HG02943 (cell line): ENCODE data around the gene AFTPH.

Source experiments
- ATAC-seq: cut with Tn5 transposase; IDR thresholded peaks from one replicate; pipeline ENCODE4 v1.9.1; 2021; ENCODE audit warnings: mild to moderate bottlenecking, low read depth, moderate library complexity; ENCODE audit not compliant: unreplicated experiment

Gene AFTPH

GRCh38 chr2:64626963-64627760, 103.0 kb downstream of the AFTPH start:
- no peak for ATAC-seq

GRCh38 chr2:64627860-64628841, 104.0 kb downstream of the AFTPH start:
- no peak for ATAC-seq

DNA sequence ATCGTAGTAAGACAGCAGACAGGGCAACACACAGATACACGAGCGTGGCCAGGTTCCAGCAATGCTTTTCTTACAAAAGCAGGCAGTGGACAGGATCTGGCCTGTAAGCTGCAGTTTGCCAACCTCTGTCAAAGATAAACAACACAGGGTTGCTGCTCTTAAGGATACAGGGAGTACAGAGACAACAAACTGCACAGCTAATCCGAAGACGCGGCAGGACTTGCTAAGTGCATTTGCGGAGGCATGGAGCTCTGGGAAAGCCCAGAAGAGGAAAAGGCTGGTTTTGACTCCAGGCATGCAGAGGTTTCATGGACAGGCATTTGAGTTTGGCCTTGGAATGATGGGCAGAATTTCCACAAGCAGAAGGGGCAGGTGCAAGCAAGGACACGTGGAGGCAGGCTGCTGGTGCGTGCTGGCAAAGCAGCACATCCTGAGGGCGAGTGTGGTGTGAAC, 105.2 kb downstream of the AFTPH start:
- no peak for ATAC-seq

GRCh38 chr2:64629875-64630274, 105.7 kb downstream of the AFTPH start:
- ATAC-seq: no peak

GRCh38 chr2:64630752-64631151, 106.6 kb downstream of the AFTPH start:
- no peak for ATAC-seq

- no peak for ATAC-seq
Measured at GRCh38 chr2:64631771-64632170, 107.6 kb downstream of the AFTPH start.

DNA sequence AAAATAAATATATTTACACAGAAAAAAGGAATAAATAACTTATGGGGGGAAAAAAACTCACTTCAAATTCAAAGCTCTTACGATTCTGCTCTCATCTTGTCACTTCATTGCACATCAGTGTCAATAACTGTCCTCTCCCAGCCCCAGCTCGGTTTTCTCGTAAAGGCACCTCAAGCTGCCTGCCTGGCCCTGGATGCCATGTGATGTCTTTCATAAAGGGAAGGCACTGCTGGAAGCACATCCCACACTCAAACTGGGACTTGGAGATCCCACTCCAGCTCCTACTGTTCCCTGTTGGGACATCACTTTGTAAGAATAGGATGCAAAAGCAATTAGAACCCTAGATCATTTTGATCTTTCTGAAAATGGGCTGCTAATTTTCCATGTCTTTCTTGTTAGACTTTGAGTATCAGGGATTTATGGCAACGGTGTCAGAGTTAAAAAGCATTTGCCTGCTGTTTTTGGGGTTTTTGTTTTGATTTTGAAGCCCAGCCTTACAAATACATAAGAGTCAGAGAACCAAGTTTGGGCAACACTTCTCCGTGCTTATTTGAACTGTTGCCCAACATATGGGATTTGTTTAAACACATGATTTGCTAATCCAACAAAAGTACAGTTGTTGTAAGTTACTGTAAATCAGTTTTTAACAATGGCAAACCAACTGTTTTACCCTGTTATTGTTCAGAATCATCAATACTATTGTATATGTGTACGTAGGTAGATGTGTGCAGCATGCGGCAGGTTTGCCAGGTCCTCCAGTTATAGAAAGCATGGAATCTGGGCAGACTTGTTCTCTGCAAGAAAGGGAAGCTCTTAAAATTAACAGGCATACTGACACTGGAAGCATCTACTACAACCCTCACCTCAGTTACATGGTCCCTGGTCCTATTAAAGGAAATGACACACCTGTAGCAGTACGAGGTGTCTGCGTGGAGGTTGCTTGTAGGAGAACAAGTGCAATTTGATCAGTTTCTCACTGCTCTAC, 109.0 kb downstream of the AFTPH start:
- no peak for ATAC-seq

GRCh38 chr2:64634345-64635267, 110.5 kb downstream of the AFTPH start:
- no peak for ATAC-seq

DNA sequence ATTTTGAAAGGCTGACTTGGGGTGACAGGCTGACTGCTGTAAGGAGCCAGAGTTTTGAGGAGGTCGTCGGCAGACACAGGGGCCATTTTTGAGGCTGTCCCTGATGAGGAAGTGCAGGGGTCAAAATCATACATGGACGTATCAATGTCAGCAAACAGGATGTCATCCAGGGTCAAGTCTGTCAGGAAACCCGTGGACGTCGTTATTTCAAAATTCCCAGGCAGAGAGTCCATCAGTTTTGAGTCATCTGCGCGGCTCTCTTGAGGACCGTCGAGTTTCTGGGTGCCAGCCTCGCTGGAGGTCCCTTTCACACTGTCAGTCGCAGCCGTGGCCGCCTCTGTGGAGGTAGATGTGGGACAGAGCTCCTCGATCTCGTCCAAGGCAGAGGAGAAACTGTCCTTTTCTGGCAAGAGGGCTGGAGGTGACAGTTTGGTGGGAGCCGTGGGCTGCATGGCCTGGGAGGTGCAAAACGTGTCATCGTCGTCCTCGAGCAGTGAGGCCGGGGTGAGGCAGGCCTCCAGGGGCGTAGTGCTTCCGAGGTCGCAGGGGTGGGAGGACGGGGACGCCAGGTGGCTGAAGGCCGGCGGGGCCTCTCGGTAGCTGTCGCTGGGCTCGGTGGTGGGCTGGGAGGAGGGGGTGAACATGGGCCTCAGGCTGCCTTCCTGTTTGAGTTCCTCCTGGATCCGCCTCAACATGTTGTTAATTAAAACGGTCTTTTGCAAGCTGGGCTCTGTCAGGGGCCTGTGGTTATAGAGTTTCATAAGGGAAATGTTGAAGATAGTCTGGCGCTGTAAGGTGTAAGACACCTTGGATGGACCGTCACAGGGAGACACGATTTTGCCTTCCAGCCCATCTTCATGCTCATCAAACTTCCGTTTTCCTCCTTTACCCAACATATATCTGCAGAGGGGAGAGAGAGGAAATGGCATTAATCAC, 112.1 kb downstream of the AFTPH start:
- ATAC-seq: peak; percentile 67

- ATAC-seq: peak; percentile 46
Measured at GRCh38 chr2:64637000-64637635, 113.0 kb downstream of the AFTPH start.

GRCh38 chr2:64637931-64638330, 113.8 kb downstream of the AFTPH start:
- no peak for ATAC-seq

- ATAC-seq: no peak
Measured at GRCh38 chr2:64638502-64639120, 114.5 kb downstream of the AFTPH start.

DNA sequence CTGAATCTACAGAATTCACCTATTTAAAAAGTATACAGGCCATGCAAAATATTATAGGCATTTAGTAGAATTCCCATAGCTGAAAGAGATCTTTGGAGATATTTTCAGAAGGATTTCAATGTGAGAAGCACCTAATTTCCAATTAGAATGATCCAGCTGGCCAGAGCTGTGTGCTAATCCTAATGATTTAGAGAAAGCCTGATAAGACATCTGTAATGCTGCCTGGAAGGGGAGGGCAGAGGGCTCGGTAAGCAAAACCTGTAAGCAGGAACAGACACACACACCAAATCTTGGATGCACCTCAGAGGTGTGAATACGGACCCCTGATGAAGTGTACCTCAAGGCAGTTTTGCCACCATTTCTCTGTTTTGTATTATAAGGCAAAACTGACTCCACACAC, 115.6 kb downstream of the AFTPH start:
- ATAC-seq: no peak

DNA sequence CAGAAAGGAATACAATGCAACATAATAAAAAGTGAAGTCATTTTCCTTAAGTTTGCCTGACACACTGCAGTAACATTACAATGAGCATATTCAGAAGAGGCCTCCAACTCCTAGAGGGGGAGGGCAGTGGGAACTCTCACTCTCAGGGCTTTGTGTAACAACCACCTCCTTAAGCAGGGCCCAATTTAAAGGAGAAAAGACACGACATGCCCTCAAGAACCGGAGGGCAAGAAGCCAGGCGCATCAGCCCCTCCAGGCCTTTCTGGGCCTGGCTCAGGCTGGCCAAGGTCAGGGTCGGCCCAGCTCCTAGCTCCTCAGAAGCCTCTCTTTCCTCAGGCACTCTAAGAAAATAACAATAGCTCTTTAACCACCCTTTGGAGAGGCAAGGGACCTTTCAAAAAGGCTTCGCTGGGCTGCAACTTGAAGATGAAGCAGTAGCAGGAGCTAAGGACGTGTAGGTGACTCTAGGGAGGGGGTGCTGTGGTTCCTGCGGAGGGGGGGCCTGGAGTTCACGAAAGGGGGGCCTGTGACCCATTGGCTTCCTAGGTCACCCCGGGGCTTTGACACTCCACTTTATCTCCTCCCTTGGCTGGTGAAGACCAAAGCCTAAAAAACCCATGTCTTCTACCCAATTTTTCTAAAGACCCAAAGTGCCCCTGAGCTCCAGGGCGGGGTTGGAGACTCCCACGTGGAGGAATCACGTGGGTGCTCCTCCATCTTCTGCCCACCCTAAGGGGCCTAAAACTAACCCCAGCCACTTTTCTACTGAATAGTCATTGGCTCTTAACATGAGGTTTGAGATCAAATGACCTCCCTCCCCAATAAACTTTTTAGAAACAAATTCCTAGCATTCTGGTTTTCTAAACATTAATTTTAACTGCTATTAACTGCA, 116.3 kb downstream of the AFTPH start:
- no peak for ATAC-seq

GRCh38 chr2:64641599-64641998, 117.5 kb downstream of the AFTPH start:
- ATAC-seq: no peak
